ENCODE results near the gene DSCAM. TPM values are rescaled to one million over a fixed set of nuclear protein-coding genes. Genes with fewer than 3 reads are reported as not detected.

The DSCAM gene
- total and polyA plus RNA-seq, 2 experiments from 2014 or later = 0.07 TPM; not detected in 1

GRCh38 chr21:40652436-40652835, 194.5 kb downstream of the DSCAM start:
- TF ChIP-seq NANOG (IDR thresholded peaks at IDR 0.05; ENCODE audit: borderline replicate concordance) (no peak), JUNB (IDR thresholded peaks at IDR 0.05; ENCODE audit: unreplicated experiment) (no peak), ZNF462 (CRISPR knock-in tag; IDR thresholded peaks at IDR 0.05) (no peak), ZNF114 (CRISPR knock-in tag; IDR thresholded peaks at IDR 0.05) (no peak), CREB1 (CRISPR knock-in tag; IDR thresholded peaks at IDR 0.05; ENCODE audit: low read depth) (no peak), CTCF (conservative IDR thresholded peaks at IDR 0.05; ENCODE audit: low read depth in 2 of 2) (no peak), EZH2phosphoT487 (IDR thresholded peaks at IDR 0.05; ENCODE audit: unreplicated experiment) (no peak), ZNF331 (CRISPR knock-in tag; IDR thresholded peaks at IDR 0.05; ENCODE audit: low read depth) (no peak), POLR2AphosphoS5 (IDR thresholded peaks at IDR 0.05; ENCODE audit: low read depth) (no peak), EZH2 (IDR thresholded peaks at IDR 0.05; ENCODE audit: low read depth, unreplicated experiment) (no peak)
- Histone ChIP-seq H4K20me1 (replicated peaks; ENCODE audit: insufficient read depth) (no peaks in the 10 kb centered on the region), H3K27ac (ENCODE audit: low read depth) (no peak overlapping the region), H2AFZ (no peak overlapping the region), H3F3A (replicated peaks; ENCODE audit: low read depth) (no peaks in the 10 kb centered on the region), H3K27me3 (ENCODE audit: insufficient read depth) (no peaks in the 10 kb centered on the region), H3K4me3 (no peak overlapping the region), H3K4me1 (ENCODE audit: insufficient read depth) (no peaks in the 10 kb centered on the region), H3K4me2 (no peak overlapping the region), H3K79me2 (replicated peaks; ENCODE audit: insufficient read depth) (no peaks in the 10 kb centered on the region), H3K9me2 (ENCODE audit: insufficient read depth) (0 out of 2 replicates have a peak, but pooled peaks cover 5% of the 10 kb centered on the region), H3K36me3 (ENCODE audit: insufficient read depth) (no peaks in the 10 kb centered on the region)
- Mint-ChIP-seq H3K27ac (no peak overlapping the region), H3K4me3 (no peak overlapping the region), H3K27me3 (ENCODE audit: insufficient read depth, low read depth, poor library complexity) (no peaks in the 10 kb centered on the region), H3K9me3 (peaks cover 97% of the 10 kb centered on the region), H3K4me1 (no peaks in the 10 kb centered on the region; the same call in 2 of the 3 replicates), H3K36me3 (ENCODE audit: low read depth) (peaks cover 35% of the 10 kb centered on the region)
- ATAC-seq (no peak), DNase-seq (ENCODE audit: low spot score) (no peak)

All from GM23338 (cell line).